Kidney (tissue), 14 donors: ENCODE measurements around the gene TRAF3. TPM values are rescaled to one million over a fixed set of nuclear protein-coding genes. Genes with fewer than 3 reads are reported as not detected.

Source experiments
- DNase-seq, 5 donors: peaks; one replicate each; pipeline ENCODE4 v3.0.0-alpha.2; 2013 to 2020
- FAIRE-seq: peaks from 2 replicates; lab custom pipeline; 2012; peaks lifted over from hg19 to GRCh38; lab: Jason Lieb, UNC
- H3K27ac ChIP-seq, 2 donors: one replicate each; pipeline ENCODE4 v1.7.0; 2013; ENCODE audit warnings: low read depth in 2 of 2, low read length in 2 of 2, inconsistent platforms in 1 of 2
- H3K27me3 ChIP-seq: one replicate; pipeline ENCODE4 v1.7.1; 2013; ENCODE audit warnings: low read length, inconsistent platforms; ENCODE audit not compliant: control insufficient read depth, insufficient read depth
- H3K36me3 ChIP-seq, 3 donors: one replicate each; pipeline versions ENCODE4 v1.7.0 to v1.7.1; 2013; ENCODE audit warnings: low read length in 3 of 3, control low read depth in 1 of 3, inconsistent platforms in 1 of 3; ENCODE audit not compliant: insufficient read depth in 3 of 3, control insufficient read depth in 2 of 3
- H3K4me1 ChIP-seq, 3 donors: one replicate each; pipeline versions ENCODE4 v1.7.0 to v1.7.1; 2013; ENCODE audit warnings: low read length in 3 of 3, inconsistent platforms in 1 of 3, low read depth in 1 of 3; ENCODE audit not compliant: control insufficient read depth in 2 of 3, insufficient read depth in 2 of 3
- H3K4me3 ChIP-seq, 3 donors: one replicate each; pipeline versions ENCODE4 v1.7.0 to v1.8.1; 2013; ENCODE audit warnings: low read length in 3 of 3, control low read depth in 1 of 3, inconsistent platforms in 1 of 3
- H3K9ac ChIP-seq, 3 donors: one replicate each; pipeline versions ENCODE4 v1.7.0 to v1.7.1; 2013; ENCODE audit warnings: low read length in 3 of 3, control low read depth in 1 of 3, inconsistent platforms in 1 of 3
- H3K9me3 ChIP-seq, 3 donors: one replicate each; pipeline versions ENCODE4 v1.7.0 to v1.7.1; 2013; ENCODE audit warnings: low read length in 3 of 3, control low read depth in 1 of 3, inconsistent platforms in 1 of 3; ENCODE audit not compliant: control insufficient read depth in 2 of 3, insufficient read depth in 1 of 3
- intact Hi-C: fragments of 100-400 bp; cut with DNase I; formaldehyde crosslinking; loops from one replicate; pipeline ENCODE4 v1.11.1; 2022
- polyA plus RNA-seq: library from polyadenylated mRNA; stranded (reverse); fragments of 350-450 nt; fragmentation: Illumina TruSeq; extraction: RNeasy Lipid Tissue Mini Kit (QIAGEN cat#74804); gene quantifications from one replicate; pipeline ENCODE4 v1.2.3, GENCODE V29; 2014; ENCODE audit warnings: low read depth, low replicate concordance; ENCODE audit not compliant: insufficient read depth
- total RNA-seq: library from RNA; stranded (reverse); fragmentation: NEBNext Ultra II Directional; extraction: Animal tissue kit (Norgen Biotek cat#: 25700); gene quantifications from one replicate; pipeline ENCODE4 v1.2.1, GENCODE V29; 2021
- TF ChIP-seq, protein P1 (sequence below): IDR thresholded peaks from 3 replicates; pipeline ENCODE4 v1.5.1; 2012; ENCODE audit warnings: mild to moderate bottlenecking, moderate library complexity, borderline replicate concordance; ENCODE audit not compliant: insufficient read depth; ENCODE audit errors: extremely low read depth
- donor health status: control.
- donor health status: control.
- donor health status: control.
- donor health status: control.
- donor health status: control.
- donor health status: DM: yes; HTN: yes; CAD: no.
- donor health status: Normal renal cell carcinoma (clear cell type).

TRAF3 gene
- total and polyA plus RNA-seq, 2 donors from 2014 or later = 5.2 to 35.4 TPM

GRCh38 chr14:102955636-102956408 lies 178.6 kb downstream of the TRAF3 start:
- TF ChIP-seq, protein P1, sequence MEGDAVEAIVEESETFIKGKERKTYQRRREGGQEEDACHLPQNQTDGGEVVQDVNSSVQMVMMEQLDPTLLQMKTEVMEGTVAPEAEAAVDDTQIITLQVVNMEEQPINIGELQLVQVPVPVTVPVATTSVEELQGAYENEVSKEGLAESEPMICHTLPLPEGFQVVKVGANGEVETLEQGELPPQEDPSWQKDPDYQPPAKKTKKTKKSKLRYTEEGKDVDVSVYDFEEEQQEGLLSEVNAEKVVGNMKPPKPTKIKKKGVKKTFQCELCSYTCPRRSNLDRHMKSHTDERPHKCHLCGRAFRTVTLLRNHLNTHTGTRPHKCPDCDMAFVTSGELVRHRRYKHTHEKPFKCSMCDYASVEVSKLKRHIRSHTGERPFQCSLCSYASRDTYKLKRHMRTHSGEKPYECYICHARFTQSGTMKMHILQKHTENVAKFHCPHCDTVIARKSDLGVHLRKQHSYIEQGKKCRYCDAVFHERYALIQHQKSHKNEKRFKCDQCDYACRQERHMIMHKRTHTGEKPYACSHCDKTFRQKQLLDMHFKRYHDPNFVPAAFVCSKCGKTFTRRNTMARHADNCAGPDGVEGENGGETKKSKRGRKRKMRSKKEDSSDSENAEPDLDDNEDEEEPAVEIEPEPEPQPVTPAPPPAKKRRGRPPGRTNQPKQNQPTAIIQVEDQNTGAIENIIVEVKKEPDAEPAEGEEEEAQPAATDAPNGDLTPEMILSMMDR = no peak
- H3K27me3 ChIP-seq = no peaks in the 10 kb centered on the region
- H3K9ac ChIP-seq = no peak overlapping the region
- H3K9me3 ChIP-seq = no peaks in the 10 kb centered on the region
- peaks cover 2 to 67% (median 45%) of the 10 kb centered on the region in 3 donors for H3K36me3 ChIP-seq
- intact Hi-C loops = no loop called here
- H3K4me1 ChIP-seq = no peaks in the 10 kb centered on the region
- H3K27ac ChIP-seq = no peak overlapping the region
- no peak for DNase-seq
- FAIRE-seq = no peak
- no peak overlapping the region for H3K4me3 ChIP-seq

DNA sequence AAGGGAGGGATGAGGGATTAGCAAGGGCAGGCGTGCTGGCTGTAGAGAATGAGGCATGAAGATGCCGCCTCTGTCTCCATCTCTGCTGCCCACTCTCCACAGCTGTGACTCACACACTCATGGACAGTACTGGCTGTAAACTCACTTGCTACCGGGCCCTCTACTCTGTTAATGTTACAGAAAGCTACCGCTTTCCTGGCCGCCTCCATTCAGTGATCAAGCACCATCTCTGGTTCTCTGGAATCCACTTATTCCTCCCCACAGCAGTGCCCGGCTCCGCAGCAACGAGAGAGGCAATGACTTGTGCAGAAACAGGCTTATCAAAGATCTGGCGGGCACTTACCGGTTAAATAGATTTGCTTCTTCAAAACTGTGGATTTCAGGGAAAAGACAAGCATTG lies 180.0 kb downstream of the TRAF3 start:
- no peak for FAIRE-seq
- no peak for DNase-seq
- intact Hi-C loops = no loop called here
- no peaks in the 10 kb centered on the region for H3K4me1 ChIP-seq
- H3K4me3 ChIP-seq = no peak overlapping the region
- TF ChIP-seq, protein P1 = no peak
- no peaks in the 10 kb centered on the region for H3K27me3 ChIP-seq
- peaks cover 6 to 63% (median 42%) of the 10 kb centered on the region in 3 donors for H3K36me3 ChIP-seq
- no peak overlapping the region for H3K27ac ChIP-seq
- no peaks in the 10 kb centered on the region for H3K9me3 ChIP-seq
- no peak overlapping the region for H3K9ac ChIP-seq

GRCh38 chr14:102958461-102958860 lies 181.2 kb downstream of the TRAF3 start:
- H3K9ac ChIP-seq = no peak overlapping the region
- no peak overlapping the region for H3K4me3 ChIP-seq
- DNase-seq = no peak
- TF ChIP-seq, protein P1 = no peak
- H3K36me3 ChIP-seq = peaks cover 6 to 67% (median 39%) of the 10 kb centered on the region in 3 donors
- no peaks in the 10 kb centered on the region for H3K9me3 ChIP-seq
- no peak for FAIRE-seq
- intact Hi-C loops = no loop called here
- no peaks in the 10 kb centered on the region for H3K4me1 ChIP-seq
- H3K27me3 ChIP-seq = no peaks in the 10 kb centered on the region
- no peak overlapping the region for H3K27ac ChIP-seq

Other genes starting within 250 kb of the TRAF3 start
- gene RCOR1, start 184.8 kb upstream of the TRAF3 start, total RNA-seq = 17.9 TPM
- gene RCOR1, start 184.8 kb upstream of the TRAF3 start, polyA plus RNA-seq = 4.9 TPM
- gene AMN, start 145.2 kb downstream of the TRAF3 start, total RNA-seq = 58.0 TPM
- 121 TPM for gene AMN, start 145.2 kb downstream of the TRAF3 start, polyA plus RNA-seq